HTERT RPE-1 (cell line): ENCODE data around the gene HCK.

Source experiments
- in situ Hi-C: fragments of 300-500 bp; cut with MboI; formaldehyde crosslinking; loops from 4 replicates; pipeline ENCODE4 v1.14.3; 2020; ENCODE audit warnings: low sequenced_read_pairs

Gene HCK

GRCh38 chr20:32052090-32052777, at the start of gene HCK:
HCK (plus strand) TSS chr20:32052242.
- in situ Hi-C loops: no loop called here

GRCh38 chr20:32003325-32003724, 48.7 kb upstream of the HCK start:
- in situ Hi-C loops: no loop called here

- in situ Hi-C loops: no loop called here
These were observed 47.1 kb upstream of the HCK start for GRCh38 chr20:32004963-32005362.

- in situ Hi-C loops: no loop called here
These were observed 46.0 kb upstream of the HCK start for GRCh38 chr20:32006053-32006452.

- in situ Hi-C loops: no loop called here
These were observed 44.9 kb upstream of the HCK start for GRCh38 chr20:32006841-32007786.

GRCh38 chr20:32007787-32008616, 44.0 kb upstream of the HCK start:
- in situ Hi-C loops: no loop called here

- in situ Hi-C loops: no loop called here
These were observed 42.5 kb upstream of the HCK start for GRCh38 chr20:32009564-32009963.

GRCh38 chr20:32010101-32010500, 41.9 kb upstream of the HCK start, which contains the start of gene CCM2L:
CCM2L (plus strand) TSS chr20:32010438; CDS start chr20:32010455, 17 bp downstream.
- in situ Hi-C loops: no loop called here

GRCh38 chr20:32010666-32011065, 41.4 kb upstream of the HCK start:
- in situ Hi-C loops: no loop called here

GRCh38 chr20:32012159-32012688, 39.8 kb upstream of the HCK start:
- in situ Hi-C loops: no loop called here

- in situ Hi-C loops: no loop called here
These were observed 38.7 kb upstream of the HCK start for GRCh38 chr20:32013326-32013725.

GRCh38 chr20:32017711-32018251, 34.3 kb upstream of the HCK start:
- in situ Hi-C loops: no loop called here

GRCh38 chr20:32018269-32019155, 33.5 kb upstream of the HCK start:
- in situ Hi-C loops: no loop called here

- in situ Hi-C loops: no loop called here
These were observed 32.9 kb upstream of the HCK start for GRCh38 chr20:32019156-32019510.

GRCh38 chr20:32019563-32020463, 32.2 kb upstream of the HCK start:
- in situ Hi-C loops: no loop called here

- in situ Hi-C loops: no loop called here
These were observed 31.0 kb upstream of the HCK start for GRCh38 chr20:32021091-32021490.

- in situ Hi-C loops: no loop called here
These were observed 27.3 kb upstream of the HCK start for GRCh38 chr20:32024683-32025295.

- in situ Hi-C loops: no loop called here
These were observed 24.4 kb upstream of the HCK start for GRCh38 chr20:32027643-32028042.
